Measurements from ENCODE around the gene BRMS1L. TPM values are rescaled to one million over a fixed set of nuclear protein-coding genes. Genes with fewer than 3 reads are reported as not detected.

The BRMS1L gene
- total and polyA plus RNA-seq, 2 of the 13 experiments (the other 11 are each of a cell fraction or from before 2014, with no cell fraction given), result 21.1 to 23.8 TPM

DNA sequence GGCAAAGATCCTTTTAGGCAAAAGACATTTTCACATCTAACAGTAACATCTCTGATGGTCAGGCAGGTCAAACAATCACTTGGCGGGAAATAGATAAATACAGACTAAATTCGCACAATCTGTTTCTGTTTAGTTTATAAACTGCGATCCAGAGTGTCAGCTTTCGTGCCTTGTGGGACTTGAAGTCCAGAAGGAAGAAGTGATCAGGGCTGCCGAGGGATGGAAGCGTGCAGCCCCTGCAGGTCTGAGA, 245 bp upstream of the BRMS1L start (continued):
- TF ChIP-seq, protein P1, sequence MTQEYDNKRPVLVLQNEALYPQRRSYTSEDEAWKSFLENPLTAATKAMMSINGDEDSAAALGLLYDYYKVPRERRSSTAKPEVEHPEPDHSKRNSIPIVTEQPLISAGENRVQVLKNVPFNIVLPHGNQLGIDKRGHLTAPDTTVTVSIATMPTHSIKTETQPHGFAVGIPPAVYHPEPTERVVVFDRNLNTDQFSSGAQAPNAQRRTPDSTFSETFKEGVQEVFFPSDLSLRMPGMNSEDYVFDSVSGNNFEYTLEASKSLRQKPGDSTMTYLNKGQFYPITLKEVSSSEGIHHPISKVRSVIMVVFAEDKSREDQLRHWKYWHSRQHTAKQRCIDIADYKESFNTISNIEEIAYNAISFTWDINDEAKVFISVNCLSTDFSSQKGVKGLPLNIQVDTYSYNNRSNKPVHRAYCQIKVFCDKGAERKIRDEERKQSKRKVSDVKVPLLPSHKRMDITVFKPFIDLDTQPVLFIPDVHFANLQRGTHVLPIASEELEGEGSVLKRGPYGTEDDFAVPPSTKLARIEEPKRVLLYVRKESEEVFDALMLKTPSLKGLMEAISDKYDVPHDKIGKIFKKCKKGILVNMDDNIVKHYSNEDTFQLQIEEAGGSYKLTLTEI (CRISPR knock-in tag; conservative IDR thresholded peaks at IDR 0.05), result no peak
- no peak for TF ChIP-seq ZNF552 (CRISPR knock-in tag; IDR thresholded peaks at IDR 0.05; ENCODE audit: borderline replicate concordance)
- TF ChIP-seq MYNN (CRISPR knock-in tag; IDR thresholded peaks at IDR 0.05; ENCODE audit: low read depth), result no peak
- TF ChIP-seq, protein P2, sequence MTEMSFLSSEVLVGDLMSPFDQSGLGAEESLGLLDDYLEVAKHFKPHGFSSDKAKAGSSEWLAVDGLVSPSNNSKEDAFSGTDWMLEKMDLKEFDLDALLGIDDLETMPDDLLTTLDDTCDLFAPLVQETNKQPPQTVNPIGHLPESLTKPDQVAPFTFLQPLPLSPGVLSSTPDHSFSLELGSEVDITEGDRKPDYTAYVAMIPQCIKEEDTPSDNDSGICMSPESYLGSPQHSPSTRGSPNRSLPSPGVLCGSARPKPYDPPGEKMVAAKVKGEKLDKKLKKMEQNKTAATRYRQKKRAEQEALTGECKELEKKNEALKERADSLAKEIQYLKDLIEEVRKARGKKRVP (CRISPR knock-in tag; IDR thresholded peaks at IDR 0.05), result 0 out of 4 replicates have a peak, but pooled peaks of 1 of the 2 experiments have one; percentile 6

DNA sequence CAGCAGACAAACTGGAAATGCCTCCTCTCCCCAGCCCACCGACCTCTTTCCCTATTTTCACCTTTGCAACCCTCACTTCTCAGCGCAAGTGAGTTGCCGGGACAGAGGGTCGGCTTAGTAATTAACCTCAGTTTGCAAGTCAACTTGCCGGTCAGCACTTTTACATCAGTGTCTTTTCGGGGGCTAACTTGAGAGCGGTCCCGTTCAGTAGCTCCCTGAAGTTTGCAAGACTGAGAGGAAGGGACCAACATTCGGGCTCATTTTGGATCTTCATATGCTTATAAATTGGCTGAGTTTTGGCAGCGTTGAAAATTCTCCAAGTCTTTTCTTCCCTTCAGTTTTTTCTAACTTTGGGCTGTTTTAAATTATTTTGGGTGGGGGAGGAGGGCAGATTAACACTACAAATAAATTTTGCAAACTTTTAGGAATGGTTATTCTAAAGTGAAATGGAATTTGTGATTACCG, 846 bp downstream of the BRMS1L start:
- DNase-seq (ENCODE audit: low spot score) (no peak), ATAC-seq (no peak; the same call in 1 of the 3 replicates), FAIRE-seq (no peak)
- Histone ChIP-seq H3K36me3 (replicated peaks in 1 of 2; ENCODE audit: control insufficient read depth in 1 of 2, insufficient read depth in 2 of 2, low read length in 2 of 2) (peaks cover 6 to 7% of the 10 kb centered on the region in 2 experiments; a peak in 3 of 5 replicates), H3K79me2 (ENCODE audit: insufficient read depth, low read length) (peaks cover 18% of the 10 kb centered on the region), H3K4me1 (ENCODE audit: insufficient read depth, low read length) (peaks cover 40% of the 10 kb centered on the region), H3K27ac (ENCODE audit: extremely low read length, insufficient read depth, low read length) (peak overlapping the region; percentile 95), H3K9me3 (ENCODE audit: low read length) (no peaks in the 10 kb centered on the region), H2AFZ (ENCODE audit: low read length) (peak overlapping the region; percentile 65), H4K20me1 (ENCODE audit: insufficient read depth, low read length) (no peaks in the 10 kb centered on the region), H3K4me3 (replicated peaks in 1 of 3; ENCODE audit: insufficient read depth in 1 of 3, low read depth in 2 of 3, low read length in 3 of 3) (peak overlapping the region; percentile 78 to 99 (median 95)), H3K4me2 (ENCODE audit: low read depth, low read length) (peak overlapping the region; percentile 83), H3K27me3 (ENCODE audit: control insufficient read depth in 1 of 2, insufficient read depth in 2 of 2, low read length in 2 of 2) (no peaks in the 10 kb centered on the region; a peak in 1 of 5 replicates), H3K9ac (ENCODE audit: insufficient read depth, low read depth, low read length) (peak overlapping the region; percentile 97)
- in situ Hi-C loops (cut with HindIII; ENCODE audit: extremely low pct_ligation_motif_present, low pct_unique_long_range_greater_than_20kb) (no loop called here), intact Hi-C loops (cut with micrococcal nuclease; ENCODE audit: unreplicated experiment) (loop anchor here (1.0 kb wide), 2 partner anchors 18 to 492 kb away; partner anchors contain the start of gene RALGAPA1)
- no TSS peak for BruUV-seq (replicated peaks)
- ChIA-PET POLR2A (interaction anchor here (0.6 to 3.0 kb wide), 21 partner anchors 8 to 1792 kb away, joined by 3 to 81 read pairs (median 4); partner anchors contain the start of genes MBIP, MIPOL1, PPP2R3C and PRORP), CTCF (ENCODE audit: low intra/inter-chr PET ratio, low total read pairs) (interaction anchor here (1.2 kb wide), 1 partner anchor 21 kb away, joined by 3 read pairs; no protein-coding TSS in a partner anchor)
- under 1% methylated on average over 11 of the region's 11 CpGs for WGBS (ENCODE audit: low lambda C conversion rate)
- TF ChIP-seq SMAD9 (CRISPR knock-in tag; IDR thresholded peaks at IDR 0.05), result 0 out of 2 replicates have a peak, but pooled peaks have one; percentile 7
- 0 out of 2 replicates have a peak, but pooled peaks have one; percentile 5 for TF ChIP-seq ZNF703 (CRISPR knock-in tag; IDR thresholded peaks at IDR 0.05; ENCODE audit: borderline replicate concordance)
- TF ChIP-seq ZSCAN20 (CRISPR knock-in tag; IDR thresholded peaks at IDR 0.05; ENCODE audit: borderline replicate concordance), result peak; percentile 48; the same call in 1 of the 2 replicates
- TF ChIP-seq, protein P3, sequence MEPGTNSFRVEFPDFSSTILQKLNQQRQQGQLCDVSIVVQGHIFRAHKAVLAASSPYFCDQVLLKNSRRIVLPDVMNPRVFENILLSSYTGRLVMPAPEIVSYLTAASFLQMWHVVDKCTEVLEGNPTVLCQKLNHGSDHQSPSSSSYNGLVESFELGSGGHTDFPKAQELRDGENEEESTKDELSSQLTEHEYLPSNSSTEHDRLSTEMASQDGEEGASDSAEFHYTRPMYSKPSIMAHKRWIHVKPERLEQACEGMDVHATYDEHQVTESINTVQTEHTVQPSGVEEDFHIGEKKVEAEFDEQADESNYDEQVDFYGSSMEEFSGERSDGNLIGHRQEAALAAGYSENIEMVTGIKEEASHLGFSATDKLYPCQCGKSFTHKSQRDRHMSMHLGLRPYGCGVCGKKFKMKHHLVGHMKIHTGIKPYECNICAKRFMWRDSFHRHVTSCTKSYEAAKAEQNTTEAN (CRISPR knock-in tag; conservative IDR thresholded peaks at IDR 0.05), result peak; percentile 24; the same call in 1 of the 2 replicates
- TF ChIP-seq NKX3-1 (CRISPR knock-in tag; IDR thresholded peaks at IDR 0.05), result peak; percentile 25; the same call in 1 of the 2 replicates
- TF ChIP-seq, protein P4, sequence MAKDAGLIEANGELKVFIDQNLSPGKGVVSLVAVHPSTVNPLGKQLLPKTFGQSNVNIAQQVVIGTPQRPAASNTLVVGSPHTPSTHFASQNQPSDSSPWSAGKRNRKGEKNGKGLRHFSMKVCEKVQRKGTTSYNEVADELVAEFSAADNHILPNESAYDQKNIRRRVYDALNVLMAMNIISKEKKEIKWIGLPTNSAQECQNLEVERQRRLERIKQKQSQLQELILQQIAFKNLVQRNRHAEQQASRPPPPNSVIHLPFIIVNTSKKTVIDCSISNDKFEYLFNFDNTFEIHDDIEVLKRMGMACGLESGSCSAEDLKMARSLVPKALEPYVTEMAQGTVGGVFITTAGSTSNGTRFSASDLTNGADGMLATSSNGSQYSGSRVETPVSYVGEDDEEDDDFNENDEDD (CRISPR knock-in tag; IDR thresholded peaks at IDR 0.05; ENCODE audit: borderline replicate concordance), result no peak
- TF ChIP-seq MYNN (CRISPR knock-in tag; IDR thresholded peaks at IDR 0.05; ENCODE audit: low read depth), result peak; percentile 21; the same call in 1 of the 2 replicates
- TF ChIP-seq HNF4G (IDR thresholded peaks at IDR 0.05; ENCODE audit: borderline replicate concordance, low read depth, low read length), result 0 out of 2 replicates have a peak, but pooled peaks have one; percentile 1
- TF ChIP-seq HNF4G (CRISPR knock-in tag; IDR thresholded peaks at IDR 0.05; ENCODE audit: borderline replicate concordance, low read depth), result no peak
- TF ChIP-seq HES4 (CRISPR knock-in tag; IDR thresholded peaks at IDR 0.05; ENCODE audit: borderline replicate concordance), result no peak
- peak; percentile 57 to 81; a peak in 3 of 4 replicates for TF ChIP-seq MAFK (conservative IDR thresholded peaks at IDR 0.05 in 1 of 2, IDR thresholded peaks at IDR 0.05 in 1 of 2; ENCODE audit: low read length in 2 of 2)
- TF ChIP-seq, protein P5, sequence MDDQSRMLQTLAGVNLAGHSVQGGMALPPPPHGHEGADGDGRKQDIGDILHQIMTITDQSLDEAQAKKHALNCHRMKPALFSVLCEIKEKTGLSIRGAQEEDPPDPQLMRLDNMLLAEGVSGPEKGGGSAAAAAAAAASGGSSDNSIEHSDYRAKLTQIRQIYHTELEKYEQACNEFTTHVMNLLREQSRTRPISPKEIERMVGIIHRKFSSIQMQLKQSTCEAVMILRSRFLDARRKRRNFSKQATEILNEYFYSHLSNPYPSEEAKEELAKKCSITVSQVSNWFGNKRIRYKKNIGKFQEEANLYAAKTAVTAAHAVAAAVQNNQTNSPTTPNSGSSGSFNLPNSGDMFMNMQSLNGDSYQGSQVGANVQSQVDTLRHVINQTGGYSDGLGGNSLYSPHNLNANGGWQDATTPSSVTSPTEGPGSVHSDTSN (CRISPR knock-in tag; IDR thresholded peaks at IDR 0.05; ENCODE audit: borderline replicate concordance), result peak; percentile 76; the same call in 1 of the 2 replicates

All from HepG2 (cell line).